ENCODE measurements around the gene NUP42.

Gene NUP42

GRCh38 chr7:23205909-23206767 is 24.3 kb downstream of the NUP42 start:
- TF ChIP-seq CTCF (IDR thresholded peaks at IDR 0.05): no peak

- TF ChIP-seq CTCF (IDR thresholded peaks at IDR 0.05): no peak
These were observed 25.2 kb downstream of the NUP42 start for GRCh38 chr7:23207021-23207420.

- no peak for TF ChIP-seq CTCF (IDR thresholded peaks at IDR 0.05)
These were observed 26.0 kb downstream of the NUP42 start for GRCh38 chr7:23207884-23208283.

- no peak for TF ChIP-seq CTCF (IDR thresholded peaks at IDR 0.05)
These were observed 26.5 kb downstream of the NUP42 start for GRCh38 chr7:23208316-23208715.

GRCh38 chr7:23210506-23210905 is 28.7 kb downstream of the NUP42 start:
- TF ChIP-seq CTCF (IDR thresholded peaks at IDR 0.05): no peak

GRCh38 chr7:23211589-23211988 is 29.7 kb downstream of the NUP42 start:
- TF ChIP-seq CTCF (IDR thresholded peaks at IDR 0.05): no peak

- no peak for TF ChIP-seq CTCF (IDR thresholded peaks at IDR 0.05)
These were observed 30.5 kb downstream of the NUP42 start for GRCh38 chr7:23212395-23212794.

All from LNCAP (cell line).